ENCODE data around the gene FAM107A.
"Not testable (repeated sequence)": the region's sequence is repeated elsewhere in the genome, so short reads cannot be mapped to it uniquely, and the experiment has no call there.

DNA sequence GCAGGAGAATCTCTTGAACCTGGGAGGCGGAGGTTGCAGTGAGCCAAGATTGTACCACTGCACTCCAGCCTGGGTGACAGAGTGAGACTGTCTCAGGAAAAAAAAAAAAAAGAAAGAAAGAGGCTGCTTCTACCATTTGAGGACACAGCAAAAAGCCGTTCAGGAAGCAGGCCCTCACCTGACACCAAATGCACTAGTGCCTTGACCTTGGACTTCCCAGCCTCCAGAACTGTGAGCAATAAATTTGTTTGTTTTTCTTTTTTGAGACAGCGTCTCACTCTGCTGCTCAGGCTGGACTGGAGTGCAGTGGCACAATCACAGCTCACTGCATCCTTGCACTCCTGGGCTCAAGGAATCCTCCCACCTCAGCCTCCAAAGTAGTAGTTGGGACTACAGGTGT lies 49.8 kb downstream of the FAM107A start:
- TF ChIP-seq, protein P1, sequence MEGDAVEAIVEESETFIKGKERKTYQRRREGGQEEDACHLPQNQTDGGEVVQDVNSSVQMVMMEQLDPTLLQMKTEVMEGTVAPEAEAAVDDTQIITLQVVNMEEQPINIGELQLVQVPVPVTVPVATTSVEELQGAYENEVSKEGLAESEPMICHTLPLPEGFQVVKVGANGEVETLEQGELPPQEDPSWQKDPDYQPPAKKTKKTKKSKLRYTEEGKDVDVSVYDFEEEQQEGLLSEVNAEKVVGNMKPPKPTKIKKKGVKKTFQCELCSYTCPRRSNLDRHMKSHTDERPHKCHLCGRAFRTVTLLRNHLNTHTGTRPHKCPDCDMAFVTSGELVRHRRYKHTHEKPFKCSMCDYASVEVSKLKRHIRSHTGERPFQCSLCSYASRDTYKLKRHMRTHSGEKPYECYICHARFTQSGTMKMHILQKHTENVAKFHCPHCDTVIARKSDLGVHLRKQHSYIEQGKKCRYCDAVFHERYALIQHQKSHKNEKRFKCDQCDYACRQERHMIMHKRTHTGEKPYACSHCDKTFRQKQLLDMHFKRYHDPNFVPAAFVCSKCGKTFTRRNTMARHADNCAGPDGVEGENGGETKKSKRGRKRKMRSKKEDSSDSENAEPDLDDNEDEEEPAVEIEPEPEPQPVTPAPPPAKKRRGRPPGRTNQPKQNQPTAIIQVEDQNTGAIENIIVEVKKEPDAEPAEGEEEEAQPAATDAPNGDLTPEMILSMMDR (conservative IDR thresholded peaks at IDR 0.05; ENCODE audit: low read length): not testable (repeated sequence)
- TF ChIP-seq EZH2phosphoT487 (IDR thresholded peaks at IDR 0.05; ENCODE audit: borderline replicate concordance): not testable (repeated sequence)

Measured in Loucy (cell line).